H1 (cell line): ENCODE measurements around the gene TSPAN17. TPM values are rescaled to one million over a fixed set of nuclear protein-coding genes. Genes with fewer than 3 reads are reported as not detected.

Source experiments
- ATF3 ChIP-seq: IDR thresholded peaks from 2 replicates; pipeline ENCODE4 v1.6.1; 2011; ENCODE audit warnings: low read depth, mild to moderate bottlenecking, low read length; ENCODE audit not compliant: insufficient read depth
- BCL11A ChIP-seq, 2 experiments: IDR thresholded peaks; one replicate each; pipeline ENCODE4 v1.6.1; 2011; ENCODE audit warnings: low read depth in 2 of 2, low read length in 2 of 2, mild to moderate bottlenecking in 2 of 2
- CHD2 ChIP-seq: IDR thresholded peaks from 2 replicates; pipeline ENCODE4 v1.6.1; 2012; ENCODE audit warnings: low read length, improper control_type of control experiment
- CREB1 ChIP-seq: IDR thresholded peaks from 2 replicates; pipeline ENCODE4 v1.6.1; 2012; ENCODE audit warnings: inconsistent platforms
- RAD21 ChIP-seq, 2 experiments: IDR thresholded peaks in 1 of 2; conservative IDR thresholded peaks in 1 of 2; 2 replicates each; pipeline ENCODE4 v1.6.1; 2011; ENCODE audit warnings: low read depth in 2 of 2, low read length in 2 of 2, improper control_type of control experiment in 1 of 2, inconsistent platforms in 1 of 2, mild to moderate bottlenecking in 1 of 2, moderate library complexity in 1 of 2
- RXRA ChIP-seq: IDR thresholded peaks from 2 replicates; pipeline ENCODE4 v1.6.1; 2011; ENCODE audit warnings: low read depth, mild to moderate bottlenecking, low read length, moderate library complexity; ENCODE audit not compliant: insufficient read depth
- polyA plus RNA-seq, 7 experiments: library from polyadenylated mRNA; depleted of rRNA in 3 of 7; stranded (reverse) in 5 of 7; unstranded in 2 of 7; fragments of >200 nt in 5 of 7; fragments of 200-250 nt in 2 of 7; gene quantifications; 1 replicate in 5 of 7; 2 replicates in 1 of 7; 4 replicates in 1 of 7; pipeline versions ENCODE4 v1.2.1 to v1.2.3, GENCODE V29; 2011 to 2013; ENCODE audit warnings: missing spikeins in 2 of 7, mixed read lengths in 2 of 7
- total RNA-seq: library from RNA; stranded (reverse); fragmentation: NEBNext Ultra II Directional; extraction: Animal tissue kit (Norgen Biotek cat#: 25700); gene quantifications from 2 replicates; pipeline ENCODE4 v1.2.1, GENCODE V29; 2021
- TF ChIP-seq, protein P1 (sequence below): IDR thresholded peaks from 2 replicates; pipeline ENCODE4 v1.6.1; 2011; ENCODE audit warnings: low read length, improper control_type of control experiment

TSPAN17 gene
- total and polyA plus RNA-seq, 2 of the 8 experiments (the other 6 are each of a cell fraction or from before 2014, with no cell fraction given): 41.5 to 53.7 TPM

DNA sequence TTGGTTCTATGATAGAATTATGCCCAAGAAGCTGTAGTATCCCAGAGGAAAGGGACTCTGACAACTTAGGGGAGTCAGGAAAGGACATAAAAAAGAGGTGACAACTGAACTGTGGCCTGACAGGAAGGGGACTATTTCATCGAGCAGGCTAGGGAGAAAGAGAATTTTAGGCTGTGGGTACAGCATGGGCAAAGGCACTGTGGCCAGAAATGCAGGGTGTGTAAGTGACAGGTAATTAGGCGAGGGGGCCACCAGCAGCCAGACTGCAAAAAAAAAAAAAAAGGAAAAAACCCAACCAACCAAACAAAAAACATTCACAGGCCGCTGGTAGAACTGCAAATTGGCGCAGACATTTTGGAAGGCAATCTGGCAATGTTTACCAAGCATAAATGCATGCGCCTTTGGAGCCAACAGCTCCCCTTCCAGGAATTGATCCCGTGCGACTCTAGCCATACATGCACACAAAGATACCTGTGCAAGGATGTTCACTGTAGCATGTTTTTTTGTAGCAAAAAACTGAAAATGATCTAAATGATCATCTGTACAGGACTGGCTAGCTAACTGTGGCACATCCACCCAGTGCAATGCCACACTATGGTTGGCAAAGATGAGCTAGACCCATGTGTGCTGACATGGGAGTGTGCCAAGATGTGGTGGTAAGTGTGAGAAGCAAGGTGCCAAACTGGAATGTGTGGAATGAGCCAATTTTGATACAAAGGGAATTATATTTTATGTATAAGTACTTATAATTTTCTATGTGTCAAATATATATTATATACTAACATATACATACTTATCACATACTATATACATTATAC lies 15.7 kb upstream of the TSPAN17 start (continued):
- TF ChIP-seq, protein P1, sequence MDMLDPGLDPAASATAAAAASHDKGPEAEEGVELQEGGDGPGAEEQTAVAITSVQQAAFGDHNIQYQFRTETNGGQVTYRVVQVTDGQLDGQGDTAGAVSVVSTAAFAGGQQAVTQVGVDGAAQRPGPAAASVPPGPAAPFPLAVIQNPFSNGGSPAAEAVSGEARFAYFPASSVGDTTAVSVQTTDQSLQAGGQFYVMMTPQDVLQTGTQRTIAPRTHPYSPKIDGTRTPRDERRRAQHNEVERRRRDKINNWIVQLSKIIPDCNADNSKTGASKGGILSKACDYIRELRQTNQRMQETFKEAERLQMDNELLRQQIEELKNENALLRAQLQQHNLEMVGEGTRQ: no peak
- TF ChIP-seq RXRA: no peak
- TF ChIP-seq ATF3: no peak
- no peak for TF ChIP-seq CHD2
- no peak for TF ChIP-seq RAD21 (IDR thresholded peaks at IDR 0.05 in 1 of 2, conservative IDR thresholded peaks at IDR 0.05 in 1 of 2; ENCODE audit: low read depth in 2 of 2, low read length in 2 of 2)
- no peak for TF ChIP-seq BCL11A (IDR thresholded peaks at IDR 0.05; ENCODE audit: low read depth in 2 of 2, low read length in 2 of 2)
- no peak for TF ChIP-seq CREB1
